Measurements from ENCODE around the gene ROR1.

ROR1 gene

DNA sequence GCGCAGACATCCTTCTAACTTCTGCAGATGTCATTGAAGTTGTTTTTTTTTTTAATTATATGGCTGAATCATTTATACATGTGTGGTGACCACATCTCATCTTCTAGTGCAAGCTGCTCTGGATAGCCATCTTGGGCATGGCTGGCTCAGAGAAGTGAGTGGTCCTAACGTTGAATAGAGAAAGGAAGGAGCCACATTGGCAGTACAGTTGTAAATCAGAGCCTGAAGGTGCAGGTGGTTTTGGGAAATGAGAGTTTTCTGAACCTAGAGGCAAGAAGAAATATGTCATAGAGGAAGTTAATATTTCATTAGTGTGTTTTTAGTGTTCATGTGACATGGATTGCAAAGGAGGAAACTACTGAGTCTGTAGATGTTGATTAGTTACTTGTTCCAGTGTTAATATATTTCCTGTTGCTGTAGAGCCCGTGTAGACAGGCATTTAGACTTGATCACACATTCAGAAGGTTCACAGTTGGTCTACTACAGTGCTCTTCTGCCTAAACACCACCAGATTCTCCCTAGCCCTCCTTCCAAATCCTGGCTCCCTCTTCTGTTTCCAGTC, 163.7 kb downstream of the ROR1 start:
- DNase-seq: no peak
- TF ChIP-seq GATA1 (IDR thresholded peaks at IDR 0.05; ENCODE audit: low read depth, low read length) (no peak), POLR2A (IDR thresholded peaks at IDR 0.05; ENCODE audit: low read length) (no peak)

DNA sequence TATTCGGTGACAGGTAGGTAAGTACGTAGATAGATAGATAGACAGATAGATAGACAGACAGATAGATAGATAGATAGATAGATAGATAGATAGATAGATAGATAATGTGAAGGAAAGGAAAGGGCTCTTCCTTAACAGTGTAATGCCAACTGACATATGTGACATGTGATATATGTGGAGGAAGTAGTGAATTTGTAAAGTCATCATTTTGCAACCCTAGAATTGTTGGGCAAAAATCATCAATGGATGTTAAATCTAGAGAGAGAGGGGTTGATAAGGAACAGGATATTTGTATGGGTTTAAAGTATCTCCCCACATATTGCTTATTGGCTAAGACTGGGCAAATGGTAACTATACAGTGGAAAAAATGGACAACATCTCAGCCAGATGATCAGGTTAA, 166.6 kb downstream of the ROR1 start:
- DNase-seq: no peak
- TF ChIP-seq POLR2A (IDR thresholded peaks at IDR 0.05; ENCODE audit: low read length) (no peak), GATA1 (IDR thresholded peaks at IDR 0.05; ENCODE audit: low read depth, low read length) (no peak)

DNA sequence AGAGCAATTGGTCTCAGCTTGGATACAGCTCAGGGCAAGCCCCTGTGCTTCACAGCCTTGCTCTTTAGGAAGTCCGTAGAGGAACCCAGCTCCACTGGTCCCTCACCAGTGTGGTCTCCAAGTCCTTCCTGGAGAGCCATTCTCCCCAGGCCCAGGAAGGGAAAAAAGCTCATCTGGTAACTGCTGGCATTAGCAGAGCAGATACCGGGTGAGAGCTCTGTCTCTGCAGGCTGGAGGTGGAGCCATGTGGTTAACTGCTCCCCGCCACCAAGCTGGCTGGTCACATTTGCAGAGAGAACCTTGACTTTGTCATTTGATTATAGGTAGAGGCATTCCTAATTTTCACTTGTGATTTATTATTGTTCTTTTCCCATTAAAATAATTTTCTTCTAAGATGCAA, 169.6 kb downstream of the ROR1 start:
- DNase-seq: no peak
- TF ChIP-seq POLR2A (IDR thresholded peaks at IDR 0.05; ENCODE audit: low read length) (no peak), GATA1 (IDR thresholded peaks at IDR 0.05; ENCODE audit: low read depth, low read length) (no peak)

DNA sequence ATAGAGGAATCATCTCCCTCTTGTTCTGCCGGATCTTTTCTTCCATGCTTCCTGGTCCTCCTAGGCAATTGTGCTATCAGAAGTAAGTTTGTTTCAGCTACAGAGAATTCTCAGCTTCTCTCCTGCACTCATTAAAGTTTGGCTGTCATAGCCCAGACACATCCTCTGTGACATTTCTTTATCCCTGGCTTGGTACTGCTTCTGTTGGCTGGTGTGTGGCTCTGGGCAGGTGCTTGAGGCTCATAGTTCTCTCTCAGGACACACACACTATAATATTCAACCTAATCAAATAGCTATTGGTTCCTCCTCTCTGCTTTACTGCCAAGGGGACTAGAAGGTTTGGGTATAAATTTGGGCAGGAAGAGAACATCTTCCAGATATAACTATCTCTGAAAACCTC, 172.1 kb downstream of the ROR1 start:
- TF ChIP-seq POLR2A (IDR thresholded peaks at IDR 0.05; ENCODE audit: low read length): no peak
- TF ChIP-seq GATA1 (IDR thresholded peaks at IDR 0.05; ENCODE audit: low read depth, low read length): no peak
- DNase-seq: no peak

DNA sequence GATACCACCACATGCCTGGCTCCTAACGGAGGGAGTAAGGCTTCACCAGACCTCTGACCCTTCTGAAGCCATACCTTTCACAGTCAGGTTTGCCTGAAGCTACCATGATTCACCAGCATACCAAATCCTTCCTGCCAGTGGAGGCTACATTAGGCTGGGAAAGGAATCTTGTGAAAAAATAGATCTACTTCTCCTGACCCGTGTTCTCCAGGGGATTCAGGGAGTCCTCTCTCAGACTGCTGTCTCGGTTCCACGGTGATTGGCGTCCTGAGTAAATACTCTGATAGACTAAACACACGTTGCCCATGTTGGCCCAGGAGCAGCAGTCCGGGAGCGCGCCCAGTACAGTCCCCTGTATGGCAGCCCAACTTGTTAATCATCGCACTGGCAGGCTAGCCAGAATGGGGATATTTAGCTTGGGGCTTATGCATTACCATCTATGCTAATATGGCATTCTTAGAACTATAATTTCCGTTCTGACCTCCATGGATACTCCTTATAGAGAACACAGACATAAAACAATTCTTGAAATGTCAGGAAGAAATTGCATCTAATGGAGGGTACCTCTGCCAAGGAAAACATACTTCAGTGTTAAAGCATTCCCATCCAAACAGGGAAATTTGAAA, 173.2 kb downstream of the ROR1 start:
- no peak for DNase-seq
- TF ChIP-seq POLR2A (IDR thresholded peaks at IDR 0.05; ENCODE audit: low read length) (no peak), GATA1 (IDR thresholded peaks at IDR 0.05; ENCODE audit: low read depth, low read length) (no peak)

DNA sequence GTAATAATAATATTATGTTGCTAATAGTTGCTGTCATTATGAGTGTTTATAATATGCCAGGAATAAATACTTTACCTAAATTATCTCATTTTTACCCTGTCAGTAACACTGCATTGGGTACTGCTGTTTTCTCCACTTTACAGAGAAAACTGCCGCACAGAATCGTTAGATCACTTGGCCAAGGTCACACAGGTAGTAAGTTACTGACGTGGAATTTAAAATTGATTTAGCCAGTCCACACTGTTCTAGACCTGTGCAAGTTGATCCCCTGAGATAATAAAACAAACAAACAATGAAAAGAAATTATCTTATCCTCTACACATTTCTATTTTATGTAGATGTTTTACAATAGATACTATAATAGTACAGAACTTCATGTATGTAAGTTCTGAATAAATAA, 174.1 kb downstream of the ROR1 start:
- no peak for DNase-seq
- TF ChIP-seq POLR2A (IDR thresholded peaks at IDR 0.05; ENCODE audit: low read length): no peak
- TF ChIP-seq GATA1 (IDR thresholded peaks at IDR 0.05; ENCODE audit: low read depth, low read length): no peak

GRCh38 chr1:63950023-63950422, 176.2 kb downstream of the ROR1 start:
- DNase-seq: no peak
- TF ChIP-seq GATA1 (IDR thresholded peaks at IDR 0.05; ENCODE audit: low read depth, low read length) (no peak), POLR2A (IDR thresholded peaks at IDR 0.05; ENCODE audit: low read length) (no peak)

- TF ChIP-seq POLR2A (IDR thresholded peaks at IDR 0.05; ENCODE audit: low read length): no peak
- TF ChIP-seq GATA1 (IDR thresholded peaks at IDR 0.05; ENCODE audit: low read depth, low read length): no peak
- no peak for DNase-seq
Measured at GRCh38 chr1:63951059-63951946, 177.5 kb downstream of the ROR1 start.

- TF ChIP-seq POLR2A (IDR thresholded peaks at IDR 0.05; ENCODE audit: low read length) (no peak), GATA1 (IDR thresholded peaks at IDR 0.05; ENCODE audit: low read depth, low read length) (no peak)
- DNase-seq: no peak
Measured at GRCh38 chr1:63954187-63954586, 180.4 kb downstream of the ROR1 start.

DNA sequence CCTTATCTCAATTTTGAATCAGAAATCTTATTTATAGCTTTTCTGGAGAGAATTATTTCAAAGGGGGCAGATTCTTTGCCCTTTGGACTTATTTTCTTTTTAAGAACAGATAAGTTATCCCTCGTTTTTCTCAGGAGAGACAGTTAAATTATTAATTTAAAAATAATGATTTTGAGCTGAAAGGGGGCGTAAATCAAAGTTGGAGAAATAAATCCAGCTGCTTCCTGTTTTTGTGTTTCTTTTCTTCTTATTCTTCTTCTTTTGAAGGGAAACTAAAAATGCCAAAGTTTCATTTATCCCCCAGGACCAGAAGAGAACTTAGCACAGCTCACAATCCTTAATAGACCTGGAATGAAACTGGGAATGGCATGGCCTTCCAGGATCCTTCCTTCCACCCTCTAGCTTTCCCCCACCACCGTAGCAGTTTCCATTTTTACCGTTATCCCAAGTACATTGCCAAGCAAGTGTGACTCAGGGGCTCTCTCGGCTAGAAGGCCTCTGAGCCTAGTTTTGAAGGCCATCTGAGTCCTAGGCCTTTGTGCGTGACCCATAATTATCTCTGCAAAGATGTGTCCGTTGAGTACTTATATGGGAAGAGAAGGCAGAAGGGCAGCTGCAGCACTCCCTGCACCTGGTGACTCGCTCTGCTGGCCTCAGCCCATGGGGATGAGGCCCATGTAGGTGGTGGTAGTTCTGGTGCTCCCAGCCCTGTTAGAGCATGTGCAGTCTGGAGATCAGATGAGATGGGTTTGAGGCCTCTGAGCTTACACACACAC, 181.7 kb downstream of the ROR1 start:
- DNase-seq: no peak
- TF ChIP-seq GATA1 (IDR thresholded peaks at IDR 0.05; ENCODE audit: low read depth, low read length) (no peak), POLR2A (IDR thresholded peaks at IDR 0.05; ENCODE audit: low read length) (no peak)

GRCh38 chr1:63958556-63958955, 184.7 kb downstream of the ROR1 start:
- no peak for DNase-seq
- TF ChIP-seq POLR2A (IDR thresholded peaks at IDR 0.05; ENCODE audit: low read length) (no peak), GATA1 (IDR thresholded peaks at IDR 0.05; ENCODE audit: low read depth, low read length) (no peak)

- TF ChIP-seq POLR2A (IDR thresholded peaks at IDR 0.05; ENCODE audit: low read length): no peak
- no peak for TF ChIP-seq GATA1 (IDR thresholded peaks at IDR 0.05; ENCODE audit: low read depth, low read length)
- no peak for DNase-seq
Measured at GRCh38 chr1:63960326-63960725, 186.5 kb downstream of the ROR1 start.

DNA sequence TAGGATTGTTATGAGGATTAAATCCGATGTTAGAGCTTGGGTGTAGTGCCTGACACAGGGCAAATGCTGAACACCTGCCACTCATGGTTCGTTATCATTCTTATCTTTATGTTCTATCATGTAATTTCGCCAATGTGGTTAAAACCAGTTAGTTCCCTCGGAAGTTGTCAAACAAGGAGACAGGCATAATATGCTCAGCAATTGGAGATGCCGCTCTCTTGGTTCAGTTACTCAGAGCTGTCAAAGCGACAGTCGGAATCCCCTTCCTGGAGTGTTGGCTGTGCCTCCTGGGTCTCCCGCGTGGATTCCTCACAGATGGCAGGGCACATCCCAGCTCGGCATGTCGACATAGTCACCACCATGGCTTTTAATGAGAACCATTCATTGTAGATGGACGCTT, 192.2 kb downstream of the ROR1 start:
- no peak for DNase-seq
- TF ChIP-seq GATA1 (IDR thresholded peaks at IDR 0.05; ENCODE audit: low read depth, low read length): no peak
- TF ChIP-seq POLR2A (IDR thresholded peaks at IDR 0.05; ENCODE audit: low read length): no peak

GRCh38 chr1:63967901-63968300, 194.1 kb downstream of the ROR1 start:
- TF ChIP-seq POLR2A (IDR thresholded peaks at IDR 0.05; ENCODE audit: low read length) (no peak), GATA1 (IDR thresholded peaks at IDR 0.05; ENCODE audit: low read depth, low read length) (no peak)
- no peak for DNase-seq
